GM12801 (cell line): ENCODE results near the gene NCS1.

Experiments used
- CTCF ChIP-seq: IDR thresholded peaks from one replicate; pipeline ENCODE4 v1.5.1; 2011; ENCODE audit warnings: control low read depth; ENCODE audit not compliant: insufficient read length; ENCODE audit errors: extremely low read depth

The NCS1 gene

GRCh38 chr9:130256644-130257043 is 84.4 kb downstream of the NCS1 start:
- TF ChIP-seq CTCF = no peak

DNA sequence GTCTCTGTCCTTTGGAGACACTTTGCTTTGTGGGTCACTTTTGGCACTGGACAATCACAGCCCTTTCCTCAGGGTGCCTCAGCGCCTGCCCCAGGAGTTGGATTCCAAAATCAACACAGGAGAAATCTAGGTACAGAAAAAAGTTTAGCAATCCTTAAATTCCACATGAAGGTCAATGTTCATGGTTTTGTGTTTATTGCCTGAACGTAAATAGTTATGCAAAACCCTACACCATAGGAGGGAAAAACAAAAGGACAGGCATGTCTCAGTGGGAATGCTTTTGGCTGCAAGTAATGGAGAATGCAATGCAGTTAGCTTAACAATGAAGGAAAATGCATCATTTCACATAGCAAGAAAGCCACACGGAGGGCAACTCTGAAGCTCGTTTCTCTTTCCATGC is 86.8 kb downstream of the NCS1 start:
- no peak for TF ChIP-seq CTCF

- no peak for TF ChIP-seq CTCF
These were observed 88.9 kb downstream of the NCS1 start for GRCh38 chr9:130260816-130261765.

DNA sequence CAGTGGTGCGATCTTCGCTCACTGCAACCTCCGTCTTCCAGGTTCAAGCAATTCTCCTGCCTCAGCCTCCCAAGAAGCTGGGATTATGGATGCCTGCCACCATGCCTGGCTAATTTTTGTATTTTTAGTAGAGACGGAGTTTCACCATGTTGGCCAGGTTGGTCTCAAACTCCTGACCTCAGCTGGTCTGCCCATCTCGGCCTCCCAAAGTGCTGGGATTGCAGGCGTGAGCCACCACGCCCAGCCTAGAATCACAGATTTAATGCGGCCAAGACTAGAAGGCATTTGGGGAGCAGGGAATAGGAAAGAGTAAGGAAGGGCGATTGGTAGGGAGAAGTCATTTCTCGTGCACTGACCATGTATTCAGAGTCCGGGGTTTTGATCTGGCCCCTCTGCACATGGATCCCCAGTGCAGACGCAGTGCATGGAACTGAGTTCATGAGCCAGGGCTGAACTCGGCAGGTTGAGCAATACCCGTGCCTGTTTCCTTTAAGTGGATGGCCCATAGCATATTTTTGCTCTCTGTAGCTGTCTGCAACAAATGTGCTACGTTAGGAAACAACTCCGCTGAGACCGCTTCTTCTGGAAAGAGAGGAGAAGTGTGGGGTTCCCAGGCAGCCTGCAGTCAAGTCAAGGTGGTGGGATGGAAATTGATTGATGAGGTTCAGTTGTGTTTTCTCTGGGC is 90.0 kb downstream of the NCS1 start:
- TF ChIP-seq CTCF = no peak

- no peak for TF ChIP-seq CTCF
These were observed 90.6 kb downstream of the NCS1 start for GRCh38 chr9:130262771-130263170.

DNA sequence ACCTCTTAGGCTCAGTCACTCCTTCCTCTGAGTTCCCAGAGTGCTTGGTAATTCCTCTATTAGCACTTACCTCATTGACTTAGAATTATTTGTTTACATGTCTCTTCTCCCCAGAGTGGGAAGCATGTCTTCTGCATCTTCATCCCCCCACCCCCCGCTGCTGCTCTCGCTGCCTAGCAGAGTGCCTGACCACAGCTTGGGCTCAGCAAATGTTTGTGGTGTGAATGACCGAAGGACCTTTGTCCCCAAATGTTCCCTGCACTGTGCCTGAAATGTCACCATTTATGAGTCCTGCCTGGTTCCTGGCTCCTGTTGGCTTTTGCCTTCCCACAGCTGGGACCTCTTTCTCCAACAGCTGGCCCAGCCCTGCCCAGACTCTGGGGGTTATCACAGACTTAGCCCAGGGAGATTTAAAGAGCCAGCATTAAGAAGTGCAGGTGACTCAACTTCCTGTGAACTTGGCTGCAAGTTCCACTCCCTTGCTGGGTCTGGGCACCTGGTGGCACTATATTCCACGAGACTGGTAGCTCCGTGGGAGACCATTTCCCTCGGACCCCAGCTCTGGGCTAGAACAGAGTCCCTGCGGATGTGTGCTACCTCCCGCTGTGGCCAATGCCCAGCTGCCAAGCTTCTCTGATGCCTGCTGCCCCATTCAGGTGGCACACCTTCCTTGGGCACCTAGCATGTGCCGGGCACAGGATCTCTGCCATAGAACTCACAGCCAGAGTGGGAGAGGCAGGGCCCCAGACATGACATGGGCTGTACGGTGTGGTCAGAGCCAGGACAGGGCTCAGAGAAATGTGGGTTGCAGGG is 91.6 kb downstream of the NCS1 start:
- no peak for TF ChIP-seq CTCF
